Karpas-422 (cell line): ENCODE data around the gene KCNN3. TPM values are rescaled to one million over a fixed set of nuclear protein-coding genes. Genes with fewer than 3 reads are reported as not detected.
A peak's percentile ranks its signal among the peaks of the same experiment; 100 is the strongest.

Source experiments
- DNase-seq: peaks from one replicate; pipeline ENCODE4 v3.0.0-alpha.2; 2015
- H2AFZ ChIP-seq: fragments of 200-600 bp; sonication (generic); 2 replicates; pipeline ENCODE4 v1.6.1; 2014; ENCODE audit warnings: antibody characterized with exemption, low read length, mixed read lengths
- H3K27ac ChIP-seq: fragments of 200-600 bp; sonication (generic); 2 replicates; pipeline ENCODE4 v1.5.1; 2014; ENCODE audit warnings: mild to moderate bottlenecking, low read length, moderate library complexity
- H3K27me3 ChIP-seq: fragments of 200-600 bp; sonication (generic); 2 replicates; pipeline ENCODE4 v1.6.1; 2014; ENCODE audit warnings: low read length, mixed read lengths
- H3K36me3 ChIP-seq: fragments of 200-600 bp; sonication (generic); 2 replicates; pipeline ENCODE4 v1.6.1; 2014; ENCODE audit warnings: low read length, mixed read lengths; ENCODE audit not compliant: insufficient read depth
- H3K4me1 ChIP-seq: fragments of 200-600 bp; sonication (generic); 2 replicates; pipeline ENCODE4 v1.6.1; 2014; ENCODE audit warnings: mild to moderate bottlenecking, low read length, mixed read lengths
- H3K4me2 ChIP-seq: fragments of 200-600 bp; sonication (generic); 2 replicates; pipeline ENCODE4 v1.6.1; 2014; ENCODE audit warnings: low read length, low read depth, mild to moderate bottlenecking; ENCODE audit not compliant: poor library complexity, severe bottlenecking
- H3K4me3 ChIP-seq: fragments of 200-600 bp; sonication (generic); 2 replicates; pipeline ENCODE4 v1.5.1; 2014; ENCODE audit warnings: mild to moderate bottlenecking, antibody characterized with exemption, low read length, mixed read lengths
- H3K79me2 ChIP-seq: fragments of 200-600 bp; sonication (generic); 2 replicates; pipeline ENCODE4 v1.6.1; 2014; ENCODE audit warnings: mild to moderate bottlenecking, low read length, mixed read lengths
- H3K9ac ChIP-seq: fragments of 200-600 bp; sonication (generic); 2 replicates; pipeline ENCODE4 v1.6.0; 2014; ENCODE audit warnings: low read length
- H3K9me2 ChIP-seq: fragments of 200-600 bp; sonication (generic), shearing (Covaris generic); replicated peaks from 2 replicates; pipeline ENCODE4 v1.6.0; 2014; ENCODE audit warnings: mild to moderate bottlenecking, low read length, moderate library complexity; ENCODE audit not compliant: insufficient read depth
- H3K9me3 ChIP-seq: fragments of 300-700, 200-600 bp; sonication (generic); 2 replicates; pipeline ENCODE4 v1.6.1; 2014; ENCODE audit warnings: low read length, mixed read lengths
- H4K20me1 ChIP-seq: fragments of 200-600 bp; sonication (generic); 2 replicates; pipeline ENCODE4 v1.6.1; 2014; ENCODE audit warnings: mild to moderate bottlenecking, antibody characterized with exemption, low read length, low read depth; ENCODE audit not compliant: insufficient read depth
- total RNA-seq: library from RNA; depleted of rRNA; stranded (reverse); fragments of >200 nt; shearing (Covaris generic); gene quantifications from 2 replicates; pipeline ENCODE4 v1.2.3, GENCODE V29; 2014; ENCODE audit warnings: low replicate concordance

Gene KCNN3
- total RNA-seq, 1 experiment from 2014 or later = 68.2 TPM

DNA sequence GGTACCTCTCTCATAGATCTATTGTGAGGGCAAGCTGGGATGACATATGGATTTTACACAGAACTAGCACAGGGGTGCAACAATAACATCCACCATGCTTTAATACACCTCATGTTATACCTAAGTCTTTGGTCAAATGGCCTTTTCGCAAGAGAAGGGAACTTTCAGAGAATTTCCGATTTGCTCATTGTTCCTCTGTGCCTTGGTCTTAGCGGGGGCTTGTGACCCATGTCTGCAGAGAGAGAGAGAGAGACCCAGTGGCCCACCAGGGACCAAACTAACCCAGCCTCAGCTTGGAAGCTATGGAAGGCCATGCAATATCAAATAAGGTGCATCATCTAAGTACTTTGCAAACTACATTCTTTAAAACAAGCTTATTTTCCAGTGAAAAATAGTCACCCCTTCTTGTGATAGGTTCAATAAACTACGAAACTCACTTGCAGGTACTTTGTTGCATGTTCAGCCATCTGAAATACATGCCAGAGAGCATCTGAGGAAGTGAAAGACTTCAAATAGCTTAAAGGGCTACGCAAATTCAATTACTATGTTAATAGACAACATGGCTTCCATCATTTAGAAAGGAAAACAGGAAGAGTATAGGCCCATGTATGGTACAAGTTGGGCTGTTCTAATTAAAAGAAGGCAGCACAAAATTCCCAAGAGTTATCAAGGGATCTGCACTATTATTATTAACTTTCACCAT lies 100.7 kb downstream of the KCNN3 start:
- Histone ChIP-seq H3K9ac (no peak overlapping the region), H2AFZ (no peak overlapping the region), H3K4me2 (no peak overlapping the region), H3K9me2 (no peaks in the 10 kb centered on the region), H3K27me3 (no peaks in the 10 kb centered on the region), H3K4me3 (no peak overlapping the region), H3K79me2 (peaks cover 6% of the 10 kb centered on the region; the same call in 1 of the 2 replicates), H4K20me1 (no peaks in the 10 kb centered on the region), H3K4me1 (peaks cover 12% of the 10 kb centered on the region), H3K9me3 (no peaks in the 10 kb centered on the region), H3K36me3 (peaks cover 42% of the 10 kb centered on the region), H3K27ac (peak overlapping the region; percentile 10; the same call in 1 of the 2 replicates)
- DNase-seq = no peak

DNA sequence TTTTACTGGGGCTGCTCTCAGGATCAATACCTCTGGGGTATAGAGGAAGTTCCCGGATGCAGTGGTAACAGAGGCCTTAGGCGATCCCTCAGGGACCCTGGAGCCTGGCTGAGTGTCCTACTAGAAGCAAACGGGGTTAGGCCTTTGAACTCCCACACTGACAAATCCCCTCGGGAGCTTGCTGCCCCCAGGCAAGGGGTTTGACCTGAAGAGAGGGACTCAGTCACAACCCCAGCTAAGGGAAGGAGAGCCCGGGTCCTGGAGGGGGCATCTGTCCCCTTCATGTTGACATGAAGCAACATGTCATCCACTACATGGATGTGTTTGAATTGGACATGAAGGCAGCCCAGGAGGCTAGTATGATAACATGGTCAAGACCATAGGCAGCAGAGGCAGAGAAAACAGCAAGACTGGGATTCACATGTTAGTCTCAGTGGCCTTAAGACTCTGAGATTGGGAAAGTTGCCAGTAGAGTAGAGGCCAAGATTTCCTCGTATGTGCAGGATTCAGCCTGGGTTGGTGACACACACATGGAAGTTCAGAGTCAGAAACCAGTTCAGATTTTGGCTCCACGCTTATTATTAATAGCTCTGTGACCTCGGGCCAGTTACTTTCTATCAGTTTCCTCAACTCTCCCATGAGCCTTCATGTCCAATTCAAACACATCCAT lies 101.5 kb downstream of the KCNN3 start:
- peaks cover 49% of the 10 kb centered on the region for H3K36me3 ChIP-seq
- H3K27me3 ChIP-seq = no peaks in the 10 kb centered on the region
- no peak overlapping the region for H3K4me3 ChIP-seq
- no peak for DNase-seq
- H3K9me2 ChIP-seq = no peaks in the 10 kb centered on the region
- H2AFZ ChIP-seq = no peak overlapping the region
- H3K4me1 ChIP-seq = peaks cover 12% of the 10 kb centered on the region
- H3K27ac ChIP-seq = no peak overlapping the region
- H3K9ac ChIP-seq = no peak overlapping the region
- H3K79me2 ChIP-seq = peaks cover 6% of the 10 kb centered on the region
- no peaks in the 10 kb centered on the region for H4K20me1 ChIP-seq
- H3K4me2 ChIP-seq = no peak overlapping the region
- H3K9me3 ChIP-seq = no peaks in the 10 kb centered on the region

DNA sequence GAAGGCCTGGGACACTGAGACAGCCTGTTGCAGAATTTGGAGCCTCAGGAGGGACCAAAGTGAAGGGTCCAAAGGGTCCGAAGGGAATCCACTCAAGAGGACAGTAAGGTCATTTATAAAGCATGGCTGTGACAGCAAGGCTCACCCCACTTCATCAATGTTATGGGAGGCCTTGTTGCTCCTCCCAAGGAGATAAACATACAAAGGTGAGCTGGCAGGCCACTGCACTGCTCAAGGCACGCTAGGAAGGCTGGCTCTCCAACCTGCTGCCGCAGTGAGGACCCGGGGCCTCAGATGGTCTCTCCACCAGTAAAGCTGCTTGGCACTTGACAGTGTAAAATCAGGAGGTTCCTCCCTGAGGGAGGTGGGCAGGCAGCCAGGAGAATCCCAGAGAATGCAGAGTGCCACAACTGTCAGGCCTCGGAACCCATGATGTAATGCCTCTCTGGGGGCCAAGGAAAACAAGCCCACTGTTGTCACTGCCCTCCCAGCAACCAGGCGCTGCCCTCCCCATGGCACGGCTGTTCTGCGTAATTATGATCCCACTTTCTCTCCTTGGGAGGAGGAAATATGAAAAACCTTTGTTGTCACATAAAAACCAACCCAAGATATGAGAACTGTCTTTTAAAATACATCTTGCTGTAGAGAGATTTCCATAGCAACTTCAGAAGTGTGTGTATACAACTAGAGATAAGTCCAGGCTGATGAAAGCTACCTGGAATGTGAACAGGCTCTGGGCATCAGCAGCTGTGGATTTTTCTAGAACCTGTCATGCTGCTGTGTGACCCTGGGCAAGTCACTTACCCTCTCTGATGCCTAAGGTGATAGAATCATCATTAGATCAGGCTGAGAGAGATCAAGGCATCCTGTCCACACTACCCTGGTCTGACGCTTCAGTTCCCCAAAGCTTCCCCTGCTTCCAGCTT lies 102.5 kb downstream of the KCNN3 start:
- DNase-seq = no peak
- H3K9me3 ChIP-seq = no peaks in the 10 kb centered on the region
- H3K27me3 ChIP-seq = no peaks in the 10 kb centered on the region
- no peaks in the 10 kb centered on the region for H4K20me1 ChIP-seq
- H3K79me2 ChIP-seq = peaks cover 9% of the 10 kb centered on the region
- H3K4me3 ChIP-seq = no peak overlapping the region
- H2AFZ ChIP-seq = no peak overlapping the region
- no peaks in the 10 kb centered on the region for H3K9me2 ChIP-seq
- no peak overlapping the region for H3K4me2 ChIP-seq
- H3K4me1 ChIP-seq = peaks cover 12% of the 10 kb centered on the region
- no peak overlapping the region for H3K27ac ChIP-seq
- H3K36me3 ChIP-seq = peaks cover 50% of the 10 kb centered on the region
- H3K9ac ChIP-seq = no peak overlapping the region

DNA sequence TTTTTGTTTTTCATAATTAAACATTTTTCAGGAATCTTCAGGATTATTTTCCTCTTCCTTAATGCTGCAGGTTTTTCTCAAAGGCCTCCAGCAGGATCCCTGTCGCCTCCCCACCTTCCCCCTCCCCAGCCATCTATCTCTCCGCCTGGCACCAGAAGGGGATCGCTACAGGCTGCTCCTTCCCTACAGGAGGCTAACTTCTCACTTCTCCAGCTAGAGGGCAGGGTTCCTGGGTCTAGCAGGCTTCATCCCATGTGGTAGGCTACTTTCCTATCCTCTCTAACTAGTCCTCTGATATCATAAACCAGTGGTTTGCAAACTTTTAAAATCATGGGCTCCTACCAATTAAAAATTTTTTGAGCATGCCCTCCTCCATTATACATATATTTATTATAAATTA lies 104.1 kb downstream of the KCNN3 start:
- no peak overlapping the region for H3K4me2 ChIP-seq
- no peak overlapping the region for H3K27ac ChIP-seq
- H3K4me3 ChIP-seq = no peak overlapping the region
- peaks cover 9% of the 10 kb centered on the region for H3K79me2 ChIP-seq
- no peaks in the 10 kb centered on the region for H3K27me3 ChIP-seq
- DNase-seq = peak; percentile 47
- H3K9me2 ChIP-seq = no peaks in the 10 kb centered on the region
- peaks cover 37% of the 10 kb centered on the region for H3K36me3 ChIP-seq
- peaks cover 12% of the 10 kb centered on the region for H3K4me1 ChIP-seq
- no peaks in the 10 kb centered on the region for H4K20me1 ChIP-seq
- no peaks in the 10 kb centered on the region for H3K9me3 ChIP-seq
- H2AFZ ChIP-seq = no peak overlapping the region
- H3K9ac ChIP-seq = no peak overlapping the region

DNA sequence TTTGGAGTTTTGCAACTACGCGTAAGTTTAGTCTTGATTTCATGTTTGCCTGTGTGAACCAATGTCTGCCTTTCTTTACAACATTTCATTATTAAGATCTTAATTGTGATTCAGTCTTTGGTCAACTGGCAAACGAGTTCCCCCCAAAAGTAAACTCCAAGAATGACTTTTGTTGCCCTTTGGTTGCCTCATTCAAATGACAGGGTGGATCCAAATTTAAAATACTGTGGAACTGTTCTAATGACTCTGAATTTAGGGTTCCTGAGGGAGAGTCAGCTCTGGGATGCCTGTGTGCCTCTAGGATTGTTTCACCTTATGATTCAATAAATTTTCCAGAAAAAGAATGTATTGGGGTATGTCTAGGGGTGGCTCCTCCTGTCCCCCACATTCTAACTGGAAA lies 105.3 kb downstream of the KCNN3 start:
- Histone ChIP-seq H3K4me3 (no peak overlapping the region), H3K79me2 (peaks cover 5% of the 10 kb centered on the region), H3K36me3 (peaks cover 32% of the 10 kb centered on the region), H4K20me1 (no peaks in the 10 kb centered on the region), H3K9me3 (no peaks in the 10 kb centered on the region), H3K27me3 (no peaks in the 10 kb centered on the region), H2AFZ (no peak overlapping the region), H3K27ac (no peak overlapping the region), H3K4me1 (peaks cover 5% of the 10 kb centered on the region), H3K4me2 (no peak overlapping the region), H3K9me2 (no peaks in the 10 kb centered on the region), H3K9ac (no peak overlapping the region)
- DNase-seq = no peak

DNA sequence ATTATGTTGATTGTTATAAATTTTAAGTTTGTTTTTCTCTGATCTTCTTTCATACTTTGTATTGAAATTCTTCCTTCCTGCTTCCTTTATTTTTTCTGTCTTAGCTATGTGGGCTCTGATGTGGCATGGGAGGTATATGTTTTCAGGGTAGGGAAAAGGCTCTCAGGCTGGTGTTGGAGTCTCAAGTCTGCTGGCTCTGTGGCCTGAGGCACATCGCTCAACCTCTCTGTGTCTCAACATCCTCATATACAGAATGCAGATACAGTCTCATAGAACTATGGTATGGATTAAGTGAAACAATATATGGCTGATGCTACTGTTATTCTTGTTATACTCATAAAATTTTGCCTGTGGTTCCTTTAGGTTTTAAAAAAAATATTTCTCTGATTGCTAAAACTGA lies 105.9 kb downstream of the KCNN3 start:
- H3K4me1 ChIP-seq = no peaks in the 10 kb centered on the region
- peaks cover 29% of the 10 kb centered on the region; the same call in 1 of the 2 replicates for H3K36me3 ChIP-seq
- H3K4me3 ChIP-seq = no peak overlapping the region
- peaks cover 3% of the 10 kb centered on the region for H3K79me2 ChIP-seq
- no peak overlapping the region for H3K9ac ChIP-seq
- no peaks in the 10 kb centered on the region for H4K20me1 ChIP-seq
- H3K27ac ChIP-seq = no peak overlapping the region
- H3K9me2 ChIP-seq = no peaks in the 10 kb centered on the region
- H2AFZ ChIP-seq = no peak overlapping the region
- H3K9me3 ChIP-seq = no peaks in the 10 kb centered on the region
- no peaks in the 10 kb centered on the region for H3K27me3 ChIP-seq
- no peak overlapping the region for H3K4me2 ChIP-seq
- DNase-seq = no peak

DNA sequence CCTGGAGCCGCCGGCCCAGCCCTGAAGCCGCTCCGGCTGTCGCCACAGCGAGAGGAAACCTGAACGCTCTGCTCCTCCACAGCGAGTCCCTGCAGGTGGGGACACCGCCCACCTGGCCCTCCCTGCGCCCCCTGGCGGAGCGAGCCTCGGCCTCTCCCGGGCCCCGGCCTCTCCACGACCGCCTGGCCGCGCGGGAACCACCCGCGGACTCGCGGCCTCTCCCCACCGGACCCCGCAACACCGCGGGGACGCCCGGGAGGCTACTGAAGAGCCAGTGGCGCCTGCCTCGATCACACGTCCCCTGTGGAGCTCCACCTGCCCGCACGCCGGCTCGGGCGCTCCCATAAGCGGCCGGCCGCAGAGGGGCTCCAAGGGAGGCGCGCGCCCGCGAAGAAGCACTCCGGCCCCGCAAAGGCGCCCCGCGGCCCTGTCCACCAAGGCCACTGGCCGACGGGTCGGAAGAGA lies 109.6 kb downstream of the KCNN3 start:
- Histone ChIP-seq H3K9ac (no peak overlapping the region), H3K9me3 (no peaks in the 10 kb centered on the region), H4K20me1 (no peaks in the 10 kb centered on the region), H3K4me3 (no peak overlapping the region), H3K9me2 (no peaks in the 10 kb centered on the region), H3K27ac (no peak overlapping the region), H2AFZ (no peak overlapping the region), H3K27me3 (no peaks in the 10 kb centered on the region), H3K4me2 (no peak overlapping the region), H3K4me1 (no peaks in the 10 kb centered on the region), H3K36me3 (peaks cover 8% of the 10 kb centered on the region; the same call in 1 of the 2 replicates), H3K79me2 (peaks cover 3% of the 10 kb centered on the region; the same call in 1 of the 2 replicates)
- DNase-seq = no peak

DNA sequence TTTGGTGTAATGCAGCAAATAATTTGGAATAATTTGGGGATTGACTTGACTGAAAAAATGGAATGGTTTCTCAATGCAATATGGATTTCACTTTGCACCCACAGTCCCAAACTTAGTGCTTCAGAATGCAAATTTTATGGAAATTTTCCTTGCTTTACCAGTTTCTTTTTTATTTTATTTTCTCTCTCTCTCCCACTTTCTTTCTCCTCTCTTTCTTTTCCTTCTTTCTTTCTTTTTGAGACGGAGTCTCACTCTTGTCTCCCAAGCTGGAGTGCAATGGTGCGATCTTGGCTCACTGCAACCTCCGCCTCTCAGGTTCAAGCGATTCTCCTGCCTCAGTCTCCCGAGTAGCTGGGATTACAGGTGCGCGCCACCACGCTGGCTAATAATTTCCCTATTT lies 110.3 kb downstream of the KCNN3 start:
- Histone ChIP-seq H3K9me3 (no peaks in the 10 kb centered on the region), H3K27ac (no peak overlapping the region), H3K9ac (no peak overlapping the region), H3K4me3 (no peak overlapping the region), H3K4me1 (no peaks in the 10 kb centered on the region), H3K9me2 (no peaks in the 10 kb centered on the region), H3K27me3 (no peaks in the 10 kb centered on the region), H3K36me3 (peaks cover 8% of the 10 kb centered on the region; the same call in 1 of the 2 replicates), H3K4me2 (no peak overlapping the region), H3K79me2 (peaks cover 3% of the 10 kb centered on the region; the same call in 1 of the 2 replicates), H4K20me1 (no peaks in the 10 kb centered on the region), H2AFZ (no peak overlapping the region)
- no peak for DNase-seq
